Naive thymus-derived CD4-positive, alpha-beta T cell (primary cell): ENCODE data around the gene PSORS1C2. TPM values are rescaled to one million over a fixed set of nuclear protein-coding genes. Genes with fewer than 3 reads are reported as not detected.

ENCODE experiments used
- ATAC-seq: fragments of 150-1000 bp; cut with Tn5 transposase; 2 replicates; pipeline ENCODE4 v1.10.0; 2021; ENCODE audit warnings: mild to moderate bottlenecking, moderate library complexity
- CTCF ChIA-PET: fragments of 350-600 bp; sonication (Branson Sonifier 250); formaldehyde crosslinking; loops from one replicate; lab custom pipeline; 2021; ENCODE audit warnings: antibody characterized with exemption; lab: Charles Lee
- POLR2A ChIA-PET: fragments of 350-600 bp; sonication (Branson Sonifier 250); formaldehyde crosslinking; loops from one replicate; lab custom pipeline; 2021; ENCODE audit warnings: antibody characterized with exemption, inconsistent platforms; lab: Charles Lee
- DNase-seq, 9 donors: peaks; one replicate each; pipeline versions ENCODE4 v3.0.0 to v3.0.0-alpha.2; 2020 to 2022; ENCODE audit warnings: mixed read lengths in 1 of 9
- H3K27ac ChIP-seq: one replicate; pipeline ENCODE4 v1.7.0; 2013; ENCODE audit warnings: mild to moderate bottlenecking, low read depth, low read length, moderate library complexity
- H3K27me3 ChIP-seq, 2 donors: one replicate each; pipeline ENCODE4 v1.7.0; 2013; ENCODE audit warnings: low read length in 2 of 2, mild to moderate bottlenecking in 2 of 2, moderate library complexity in 2 of 2; ENCODE audit not compliant: control insufficient read depth in 2 of 2, insufficient read depth in 2 of 2
- H3K36me3 ChIP-seq, 3 experiments: 1 replicate in 2 of 3; 2 replicates in 1 of 3; pipeline ENCODE4 v1.7.0; 2013; ENCODE audit warnings: low read length in 3 of 3, mild to moderate bottlenecking in 3 of 3, moderate library complexity in 1 of 3; ENCODE audit not compliant: insufficient read depth in 3 of 3, control insufficient read depth in 2 of 3
- H3K4me1 ChIP-seq, 2 donors: one replicate each; pipeline ENCODE4 v1.7.0; 2013; ENCODE audit warnings: low read length in 2 of 2, mild to moderate bottlenecking in 2 of 2, moderate library complexity in 1 of 2; ENCODE audit not compliant: control insufficient read depth in 2 of 2, insufficient read depth in 2 of 2
- H3K4me3 ChIP-seq: 2 replicates; pipeline ENCODE4 v1.7.0; 2013; ENCODE audit warnings: mild to moderate bottlenecking, low read length
- H3K9me3 ChIP-seq, 3 experiments: 1 replicate in 2 of 3; 2 replicates in 1 of 3; pipeline ENCODE4 v1.7.0; 2013; ENCODE audit warnings: low read length in 3 of 3; ENCODE audit not compliant: control insufficient read depth in 2 of 3
- H3K27ac Mint-ChIP-seq, 9 donors: one replicate each; pipeline ENCODE4 v1.8.0; 2020 to 2022; ENCODE audit warnings: mixed read lengths in 9 of 9, mild to moderate bottlenecking in 8 of 9, moderate library complexity in 5 of 9, inconsistent platforms in 2 of 9
- H3K27me3 Mint-ChIP-seq, 5 donors: one replicate each; pipeline ENCODE4 v1.8.0; 2021 to 2022; ENCODE audit warnings: mixed read lengths in 5 of 5, mild to moderate bottlenecking in 1 of 5
- H3K36me3 Mint-ChIP-seq, 5 donors: one replicate each; pipeline ENCODE4 v1.8.0; 2020 to 2022; ENCODE audit warnings: mixed read lengths in 5 of 5, mild to moderate bottlenecking in 3 of 5, inconsistent platforms in 1 of 5
- H3K4me1 Mint-ChIP-seq, 7 donors: one replicate each; pipeline ENCODE4 v1.8.0; 2020 to 2022; ENCODE audit warnings: mixed read lengths in 7 of 7, mild to moderate bottlenecking in 3 of 7, inconsistent platforms in 1 of 7
- H3K4me3 Mint-ChIP-seq, 10 donors: one replicate each; pipeline ENCODE4 v1.8.0; 2020 to 2022; ENCODE audit warnings: mild to moderate bottlenecking in 10 of 10, mixed read lengths in 10 of 10, moderate library complexity in 6 of 10, inconsistent platforms in 2 of 10
- H3K9me3 Mint-ChIP-seq, 11 donors: one replicate each; pipeline ENCODE4 v1.8.0; 2020 to 2022; ENCODE audit warnings: mixed read lengths in 11 of 11, mild to moderate bottlenecking in 4 of 11, inconsistent platforms in 1 of 11, moderate library complexity in 1 of 11
- intact Hi-C, 2 donors: fragments of 100-400 bp; cut with micrococcal nuclease; formaldehyde crosslinking; loops; one replicate each; pipeline ENCODE4 v1.15.1; 2023
- polyA plus RNA-seq, 2 donors: library from polyadenylated mRNA; unstranded; fragments of 300-500 nt; fragmentation: Illumina TruSeq; gene quantifications; one replicate each; pipeline ENCODE4 v1.2.3, GENCODE V29; 2021
- total RNA-seq, 6 experiments: library from RNA in 5 of 6; stranded (reverse) in 5 of 6; gene quantifications; 1 replicate in 5 of 6; 2 replicates in 1 of 6; pipeline ENCODE4 v1.2.3 and lab custom pipeline; 2021 to 2026

Gene PSORS1C2
- total and polyA plus RNA-seq, 7 experiments from 2014 or later, result not detected

- ATAC-seq (no peak), DNase-seq (no peak)
- H3K9me3 Mint-ChIP-seq, result peaks cover 0 to 3% (median 0%) of the 10 kb centered on the region in 11 donors
- no peak overlapping the region for H3K27ac Mint-ChIP-seq
- intact Hi-C loops, result loop anchor here in 1 of 2 donors (2.0 kb wide), 1 partner anchor 16 kb away; no protein-coding TSS in a partner anchor
- Histone ChIP-seq H3K27ac (no peak overlapping the region), H3K9me3 (no peaks in the 10 kb centered on the region), H3K36me3 (no peaks in the 10 kb centered on the region), H3K4me1 (no peaks in the 10 kb centered on the region), H3K4me3 (no peak overlapping the region), H3K27me3 (no peaks in the 10 kb centered on the region)
- CTCF ChIA-PET, result interaction anchor here (1.2 to 1.5 kb wide), 2 partner anchors 9 to 17 kb away, joined by 3 to 6 read pairs; no protein-coding TSS in a partner anchor
- peaks cover 0 to 8% (median 4%) of the 10 kb centered on the region in 7 donors for H3K4me1 Mint-ChIP-seq
- POLR2A ChIA-PET, result interaction anchor here (0.6 to 1.8 kb wide), 3 partner anchors 10 to 26 kb away, joined by 3 to 7 read pairs (median 5); partner anchors contain the start of gene PSORS1C1
- H3K4me3 Mint-ChIP-seq, result no peak overlapping the region
- H3K27me3 Mint-ChIP-seq, result peaks cover 0 to 16% (median 0%) of the 10 kb centered on the region in 5 donors
- no peaks in the 10 kb centered on the region for H3K36me3 Mint-ChIP-seq
Measured at GRCh38 chr6:31103136-31103535, 35.7 kb downstream of the PSORS1C2 start.

GRCh38 chr6:31098449-31098938 is 40.4 kb downstream of the PSORS1C2 start:
- H3K9me3 Mint-ChIP-seq, result peaks cover 0 to 3% (median 0%) of the 10 kb centered on the region in 11 donors
- no peak overlapping the region for H3K4me3 Mint-ChIP-seq
- no peak for DNase-seq
- ChIA-PET POLR2A (no interaction called here), CTCF (no interaction called here)
- no peak overlapping the region for H3K27ac ChIP-seq
- peaks cover 0 to 1% (median 0%) of the 10 kb centered on the region in 5 donors for H3K36me3 Mint-ChIP-seq
- no peaks in the 10 kb centered on the region for H3K9me3 ChIP-seq
- H3K36me3 ChIP-seq, result no peaks in the 10 kb centered on the region
- peak overlapping the region in 2 of 9 donors; percentile 20 to 59 for H3K27ac Mint-ChIP-seq
- H3K27me3 Mint-ChIP-seq, result peaks cover 0 to 21% (median 0%) of the 10 kb centered on the region in 5 donors
- no peak overlapping the region for H3K4me3 ChIP-seq
- H3K4me1 ChIP-seq, result peaks cover 28 to 34% of the 10 kb centered on the region in 2 donors
- H3K4me1 Mint-ChIP-seq, result peaks cover 16 to 49% (median 44%) of the 10 kb centered on the region in 7 donors
- no peak for ATAC-seq
- intact Hi-C loops, result no loop called here
- H3K27me3 ChIP-seq, result no peaks in the 10 kb centered on the region

- peaks cover 0 to 3% (median 0%) of the 10 kb centered on the region in 11 donors for H3K9me3 Mint-ChIP-seq
- H3K36me3 Mint-ChIP-seq, result peaks cover 0 to 1% (median 0%) of the 10 kb centered on the region in 5 donors
- peak overlapping the region in 3 of 9 donors; percentile 51 to 98 (median 93) for H3K27ac Mint-ChIP-seq
- Histone ChIP-seq H3K27me3 (no peaks in the 10 kb centered on the region), H3K9me3 (no peaks in the 10 kb centered on the region), H3K36me3 (no peaks in the 10 kb centered on the region), H3K4me1 (peaks cover 28 to 39% of the 10 kb centered on the region in 2 donors), H3K4me3 (no peak overlapping the region), H3K27ac (no peak overlapping the region)
- H3K27me3 Mint-ChIP-seq, result peaks cover 0 to 16% (median 0%) of the 10 kb centered on the region in 5 donors
- peak overlapping the region in 4 of 10 donors; percentile 41 to 64 (median 55) for H3K4me3 Mint-ChIP-seq
- POLR2A ChIA-PET, result interaction anchor here (0.6 to 2.3 kb wide), 6 partner anchors 10 to 567 kb away, joined by 3 to 9 read pairs (median 4); no protein-coding TSS in a partner anchor
- intact Hi-C loops, result no loop called here
- peaks cover 16 to 54% (median 42%) of the 10 kb centered on the region in 7 donors for H3K4me1 Mint-ChIP-seq
- ATAC-seq (no peak), DNase-seq (no peak)
- CTCF ChIA-PET, result interaction anchor here (0.6 to 2.5 kb wide), 5 partner anchors 9 to 745 kb away, joined by 3 to 15 read pairs (median 4); partner anchors contain the start of gene PSORS1C1
Measured at GRCh38 chr6:31096656-31097055, 42.2 kb downstream of the PSORS1C2 start.

GRCh38 chr6:31096215-31096614 is 42.7 kb downstream of the PSORS1C2 start:
- POLR2A ChIA-PET, result interaction anchor here (0.9 to 2.3 kb wide), 5 partner anchors 9 to 207 kb away, joined by 3 to 9 read pairs (median 4); no protein-coding TSS in a partner anchor
- H3K4me1 ChIP-seq, result peaks cover 28 to 39% of the 10 kb centered on the region in 2 donors
- intact Hi-C loops, result no loop called here

GRCh38 chr6:31094389-31094881 is 44.4 kb downstream of the PSORS1C2 start:
- Histone ChIP-seq H3K36me3 (no peaks in the 10 kb centered on the region), H3K27ac (peak overlapping the region; percentile 39), H3K27me3 (no peaks in the 10 kb centered on the region), H3K9me3 (no peaks in the 10 kb centered on the region), H3K4me1 (peaks cover 28 to 39% of the 10 kb centered on the region in 2 donors), H3K4me3 (peak overlapping the region; percentile 20)
- Mint-ChIP-seq H3K4me1 (peaks cover 16 to 54% (median 42%) of the 10 kb centered on the region in 7 donors), H3K9me3 (peaks cover 0 to 2% (median 0%) of the 10 kb centered on the region in 11 donors), H3K36me3 (peaks cover 0 to 1% (median 0%) of the 10 kb centered on the region in 5 donors), H3K27ac (peak overlapping the region; percentile 75 to 99 (median 96)), H3K27me3 (peaks cover 0 to 12% (median 0%) of the 10 kb centered on the region in 5 donors), H3K4me3 (peak overlapping the region; percentile 58 to 91 (median 76))
- ATAC-seq (peak; percentile 78), DNase-seq (peak in 7 of 9 donors; percentile 13 to 75 (median 65))
- CTCF ChIA-PET, result interaction anchor here (0.6 to 3.5 kb wide), 11 partner anchors 8 to 412 kb away, joined by 3 to 21 read pairs (median 3); partner anchors contain the start of genes PSORS1C1 and VARS2
- POLR2A ChIA-PET, result interaction anchor here (0.6 to 2.5 kb wide), 8 partner anchors 15 to 562 kb away, joined by 3 to 11 read pairs (median 6); partner anchors contain the start of genes DDR1, PSORS1C1 and VARS2
- intact Hi-C loops, result loop anchor here in 1 of 2 donors (1.0 kb wide), 2 partner anchors 21 to 34 kb away; no protein-coding TSS in a partner anchor

More at GRCh38 chr6:31096215-31096614, 42.7 kb downstream of the PSORS1C2 start:
- Mint-ChIP-seq H3K9me3 (peaks cover 0 to 3% (median 0%) of the 10 kb centered on the region in 11 donors), H3K27me3 (peaks cover 0 to 16% (median 0%) of the 10 kb centered on the region in 5 donors), H3K4me1 (peaks cover 16 to 54% (median 42%) of the 10 kb centered on the region in 7 donors), H3K36me3 (peaks cover 0 to 1% (median 0%) of the 10 kb centered on the region in 5 donors), H3K27ac (peak overlapping the region in 6 of 9 donors; percentile 51 to 98 (median 78)), H3K4me3 (peak overlapping the region in 6 of 10 donors; percentile 21 to 64 (median 55))
- DNase-seq (no peak), ATAC-seq (no peak)
- H3K4me3 ChIP-seq, result no peak overlapping the region
- no peak overlapping the region for H3K27ac ChIP-seq
- no peaks in the 10 kb centered on the region for H3K9me3 ChIP-seq
- no peaks in the 10 kb centered on the region for H3K36me3 ChIP-seq
- CTCF ChIA-PET, result interaction anchor here (0.6 to 3.5 kb wide), 6 partner anchors 9 to 745 kb away, joined by 3 to 21 read pairs (median 8); partner anchors contain the start of genes PSORS1C1 and VARS2
- no peaks in the 10 kb centered on the region for H3K27me3 ChIP-seq
